ENCODE measurements around the gene SPATA2. TPM values are rescaled to one million over a fixed set of nuclear protein-coding genes. Genes with fewer than 3 reads are reported as not detected.
A peak's percentile ranks its signal among the peaks of the same experiment; 100 is the strongest.
"Not testable (repeated sequence)": the region's sequence is repeated elsewhere in the genome, so short reads cannot be mapped to it uniquely, and the experiment has no call there.

SPATA2 gene
- total RNA-seq, 1 donor: 6.2 TPM

- DNase-seq (ENCODE audit: low read depth in 2 of 3, low spot score in 2 of 3): no peak
These were observed 51.7 kb downstream of the SPATA2 start for GRCh38 chr20:49863666-49864065.

DNA sequence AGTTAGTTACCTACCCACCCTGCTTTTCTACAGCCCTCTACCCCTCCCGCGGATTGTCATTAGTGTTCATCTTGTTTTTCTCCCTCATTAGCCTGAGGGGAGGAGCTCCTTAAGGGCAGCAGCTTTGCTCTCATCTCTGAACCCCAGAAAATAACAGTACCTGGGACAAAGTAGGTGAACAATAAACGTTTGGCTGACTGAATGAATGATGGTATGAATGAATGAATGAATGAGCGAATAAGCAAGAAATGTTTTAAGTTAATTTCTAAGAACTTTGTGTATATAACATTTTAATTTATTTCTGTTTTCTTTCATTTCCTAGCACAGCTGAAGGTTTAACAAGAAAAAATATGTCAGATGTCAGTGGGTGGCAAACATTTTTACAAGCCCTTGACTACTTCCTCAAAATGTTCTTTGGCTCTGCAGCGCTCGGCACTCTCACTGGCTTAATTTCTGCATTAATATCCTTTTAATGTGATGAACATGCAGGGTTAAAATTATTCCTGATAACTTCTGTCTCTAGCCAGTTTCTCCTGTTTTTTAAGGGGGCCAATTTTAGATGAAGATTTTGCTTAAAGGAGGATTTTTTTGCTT is 52.6 kb downstream of the SPATA2 start:
- DNase-seq (ENCODE audit: low read depth in 2 of 3, low spot score in 2 of 3): peak in 2 of 3 donors; percentile 5 to 35

DNA sequence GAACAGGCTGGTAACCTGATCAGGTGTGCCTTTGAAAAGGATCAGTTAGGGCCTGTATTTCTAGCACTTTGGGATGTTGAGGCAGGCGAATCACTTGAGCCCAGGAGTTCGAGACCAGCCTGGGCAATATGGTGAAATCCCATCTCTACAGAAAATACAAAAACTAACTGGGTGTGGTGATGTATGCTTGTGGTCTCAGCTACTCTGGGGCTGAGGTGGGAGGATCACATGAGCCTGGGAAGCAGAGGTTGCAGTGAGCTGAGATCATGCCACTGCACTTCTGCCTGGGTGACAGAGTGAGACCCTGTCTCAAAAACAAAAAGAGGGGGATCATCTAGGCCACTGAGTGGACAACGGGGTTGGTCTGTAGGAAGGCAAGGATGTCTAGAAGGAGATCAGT is 54.1 kb downstream of the SPATA2 start:
- not testable (repeated sequence) for DNase-seq (ENCODE audit: low read depth in 2 of 3, low spot score in 2 of 3)

- no peak for DNase-seq (ENCODE audit: low read depth in 2 of 3, low spot score in 2 of 3)
These were observed 55.5 kb downstream of the SPATA2 start for GRCh38 chr20:49859807-49860206.

GRCh38 chr20:49859011-49859410 is 56.3 kb downstream of the SPATA2 start:
- no peak for DNase-seq (ENCODE audit: low read depth in 2 of 3, low spot score in 2 of 3)

GRCh38 chr20:49858076-49858585 is 57.2 kb downstream of the SPATA2 start:
- DNase-seq (ENCODE audit: low read depth in 2 of 3, low spot score in 2 of 3): no peak

DNA sequence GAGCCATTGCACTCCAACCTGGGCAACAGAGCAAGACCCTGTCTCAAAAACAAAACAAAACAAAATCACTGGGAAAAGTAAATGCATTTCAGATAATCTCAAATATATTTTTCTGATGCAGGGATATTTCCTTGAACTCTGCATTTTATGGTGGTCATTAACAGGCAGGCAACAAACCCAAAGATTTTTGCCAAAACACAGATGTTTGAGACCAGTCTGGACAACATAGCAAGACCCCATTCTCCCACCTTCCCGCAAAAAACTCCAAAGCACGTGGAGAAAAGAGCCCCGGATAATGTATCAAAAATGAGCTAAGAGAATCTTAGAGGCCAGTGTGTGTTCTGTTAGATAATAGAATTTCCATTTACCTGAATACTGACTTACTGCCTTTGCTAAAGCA is 58.4 kb downstream of the SPATA2 start:
- no peak for DNase-seq (ENCODE audit: low read depth in 2 of 3, low spot score in 2 of 3)

GRCh38 chr20:49854190-49854875 is 61.0 kb downstream of the SPATA2 start:
- no peak for DNase-seq (ENCODE audit: low read depth in 2 of 3, low spot score in 2 of 3)

- DNase-seq (ENCODE audit: low read depth in 2 of 3, low spot score in 2 of 3): no peak
These were observed 61.7 kb downstream of the SPATA2 start for GRCh38 chr20:49853640-49854039.

Small RNA genes within 50 kb of the gene (small RNA-seq; reads per million reads assigned to genes)
- gene RF00017 (not detected), gene RF00019 (not detected)

Other genes starting within 250 kb of the SPATA2 start
- 12.4 TPM for gene B4GALT5, start 201.7 kb downstream of the SPATA2 start, total RNA-seq
- gene SLC9A8, start 102.7 kb downstream of the SPATA2 start, total RNA-seq: 21.8 TPM
- 239 TPM for gene RNF114, start 20.9 kb upstream of the SPATA2 start, total RNA-seq
- 1.1 TPM for gene SNAI1, start 67.5 kb upstream of the SPATA2 start, total RNA-seq
- 33.4 TPM for gene UBE2V1, start 197.6 kb upstream of the SPATA2 start, total RNA-seq
- gene PEDS1, start 238.2 kb upstream of the SPATA2 start, total RNA-seq: 48.2 TPM

All from hematopoietic multipotent progenitor cell (in vitro differentiated cells).